Ramos (cell line): ENCODE measurements around the gene SHISA6.
"Not testable (repeated sequence)": the region's sequence is repeated elsewhere in the genome, so short reads cannot be mapped to it uniquely, and the experiment has no call there.

Experiments
- in situ Hi-C: fragments of 300-500 bp; cut with MboI; formaldehyde crosslinking; loops from one replicate; pipeline ENCODE4 v1.14.3; 2022; ENCODE audit warnings: low sequenced_read_pairs; ENCODE audit not compliant: unreplicated experiment

Gene SHISA6

GRCh38 chr17:11300738-11301137 lies 59.7 kb downstream of the SHISA6 start:
- in situ Hi-C loops: no loop called here

GRCh38 chr17:11301874-11302273 lies 60.9 kb downstream of the SHISA6 start:
- in situ Hi-C loops: not testable (repeated sequence)

DNA sequence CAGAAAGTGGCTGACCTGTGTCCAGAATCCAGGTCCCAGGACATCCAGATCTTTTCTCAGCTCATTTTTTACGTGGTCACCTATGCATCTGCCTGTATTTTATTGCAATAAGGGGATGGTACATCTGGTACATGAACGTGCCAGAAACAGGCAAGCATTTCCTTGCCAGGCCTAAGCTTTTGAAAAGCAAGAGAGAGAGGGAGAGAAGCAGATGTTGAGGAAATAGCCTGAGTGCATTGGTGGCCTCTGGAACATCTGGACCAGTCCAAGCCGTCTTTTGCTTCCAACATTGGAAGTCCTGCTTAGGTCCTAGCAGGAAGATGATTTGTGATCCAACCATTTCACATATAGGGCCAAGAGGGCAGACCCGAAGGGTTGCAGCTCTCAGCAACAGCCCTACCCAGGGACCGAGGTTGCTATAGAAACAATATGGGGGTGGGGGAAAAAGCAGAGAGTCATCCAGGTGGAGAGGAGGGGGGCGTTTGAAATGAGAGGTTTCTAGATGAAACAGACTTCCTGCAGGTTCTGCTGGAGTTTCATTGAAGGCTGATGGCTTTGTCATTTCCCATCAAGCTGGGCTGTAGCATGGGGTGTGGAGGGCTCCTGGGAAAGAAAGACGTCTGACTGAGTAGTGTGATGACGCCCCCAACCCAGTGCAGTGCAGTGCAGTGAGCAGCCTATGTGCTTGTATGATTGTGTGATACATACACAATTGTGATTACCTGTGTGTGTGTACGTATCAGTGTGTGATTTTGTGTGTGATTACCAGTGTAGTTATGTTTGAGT lies 61.6 kb downstream of the SHISA6 start:
- in situ Hi-C loops: no loop called here

- in situ Hi-C loops: no loop called here
Measured at GRCh38 chr17:11303773-11304394, 62.9 kb downstream of the SHISA6 start.

- in situ Hi-C loops: no loop called here
Measured at GRCh38 chr17:11304568-11304967, 63.6 kb downstream of the SHISA6 start.

DNA sequence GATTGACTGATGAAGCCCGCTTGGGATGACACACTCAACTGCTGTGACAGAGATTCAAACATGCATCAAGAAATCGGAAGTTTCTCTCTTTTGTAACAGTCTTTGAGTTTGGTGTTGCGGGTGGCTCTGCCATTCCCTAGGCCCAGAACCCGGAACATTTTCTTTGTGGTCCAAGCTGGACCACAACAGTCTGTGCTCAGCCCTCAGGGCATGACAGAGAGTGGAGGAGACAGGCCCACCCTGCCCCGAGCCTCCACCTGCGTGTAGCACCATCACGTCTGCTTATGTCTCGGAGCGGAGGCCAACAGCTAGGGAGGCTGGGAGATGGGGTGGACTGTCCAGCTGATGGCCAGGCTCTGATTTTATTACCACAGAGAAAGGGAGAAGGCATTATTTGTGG lies 64.5 kb downstream of the SHISA6 start:
- in situ Hi-C loops: no loop called here

DNA sequence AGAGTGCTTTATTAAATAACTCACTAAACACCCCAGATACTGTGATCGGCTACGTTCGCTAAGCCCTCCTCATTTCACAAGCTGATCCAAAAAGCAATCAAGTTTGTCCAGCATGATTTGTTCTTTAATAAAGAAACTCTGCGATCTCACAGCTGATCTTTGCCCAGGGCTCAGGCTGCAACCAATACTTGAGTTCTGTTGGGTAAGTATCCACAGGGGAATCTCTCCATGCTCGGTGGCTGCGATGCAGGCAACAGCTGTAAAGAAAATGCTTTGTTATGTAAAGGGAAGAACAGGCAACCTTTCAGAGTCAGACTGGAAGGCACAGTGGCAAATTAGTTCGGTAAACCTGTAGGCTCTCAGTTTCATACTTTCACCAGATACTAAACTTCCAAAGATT lies 67.5 kb downstream of the SHISA6 start:
- in situ Hi-C loops: no loop called here

DNA sequence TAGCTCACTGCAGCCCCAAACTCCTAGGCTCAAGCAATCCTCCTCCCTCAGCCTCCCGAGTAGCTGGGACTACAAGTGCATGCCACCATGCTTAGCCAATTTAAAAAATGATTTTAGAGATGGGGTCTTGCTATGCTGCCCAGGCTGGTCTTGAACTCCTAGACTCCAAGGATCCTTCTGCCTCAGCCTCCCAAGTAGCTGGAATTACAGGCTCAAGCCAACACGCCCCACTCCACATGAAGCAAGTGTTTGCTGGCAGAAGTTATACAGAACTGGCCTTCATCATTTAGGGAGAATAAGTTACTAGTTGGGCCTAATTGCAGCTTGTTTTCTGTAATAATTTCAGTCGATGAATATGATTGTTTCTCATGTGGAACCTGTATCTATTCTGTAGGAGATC lies 68.0 kb downstream of the SHISA6 start:
- in situ Hi-C loops: no loop called here

- in situ Hi-C loops: no loop called here
Measured at GRCh38 chr17:11309850-11310249, 68.8 kb downstream of the SHISA6 start.

- in situ Hi-C loops: not testable (repeated sequence)
Measured at GRCh38 chr17:11316451-11316850, 75.4 kb downstream of the SHISA6 start.

- in situ Hi-C loops: no loop called here
Measured at GRCh38 chr17:11318207-11318606, 77.2 kb downstream of the SHISA6 start.

GRCh38 chr17:11319894-11320293 lies 78.9 kb downstream of the SHISA6 start:
- in situ Hi-C loops: no loop called here

GRCh38 chr17:11324021-11324420 lies 83.0 kb downstream of the SHISA6 start:
- in situ Hi-C loops: no loop called here

DNA sequence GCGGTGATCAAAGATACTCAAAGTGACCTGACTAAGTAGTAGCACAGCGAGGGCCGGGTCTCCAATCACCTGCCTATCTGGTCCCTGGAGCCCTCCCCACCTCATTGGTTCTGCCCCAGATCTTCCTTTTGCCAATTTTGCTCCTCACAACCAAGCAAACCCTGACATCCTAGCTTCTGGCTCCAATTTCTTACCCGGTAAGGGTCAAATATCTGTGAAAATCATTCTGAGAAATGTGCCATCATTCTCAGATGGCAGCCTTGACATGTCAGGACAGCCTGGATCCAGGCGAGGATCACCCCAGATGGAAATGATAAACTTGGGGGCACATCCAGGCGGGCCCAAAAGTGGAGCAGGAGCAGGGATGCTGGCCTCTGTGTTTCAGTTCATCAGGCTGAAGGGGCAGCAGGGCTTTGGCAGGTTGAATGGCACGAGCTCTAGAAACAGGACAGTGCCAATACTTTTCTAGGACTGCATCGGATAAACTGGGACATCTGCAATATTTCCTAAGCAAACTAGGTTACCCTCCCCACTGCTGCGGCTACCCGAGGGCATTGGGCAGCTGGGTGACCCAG lies 83.9 kb downstream of the SHISA6 start:
- in situ Hi-C loops: no loop called here

GRCh38 chr17:11326492-11326891 lies 85.5 kb downstream of the SHISA6 start:
- in situ Hi-C loops: no loop called here

DNA sequence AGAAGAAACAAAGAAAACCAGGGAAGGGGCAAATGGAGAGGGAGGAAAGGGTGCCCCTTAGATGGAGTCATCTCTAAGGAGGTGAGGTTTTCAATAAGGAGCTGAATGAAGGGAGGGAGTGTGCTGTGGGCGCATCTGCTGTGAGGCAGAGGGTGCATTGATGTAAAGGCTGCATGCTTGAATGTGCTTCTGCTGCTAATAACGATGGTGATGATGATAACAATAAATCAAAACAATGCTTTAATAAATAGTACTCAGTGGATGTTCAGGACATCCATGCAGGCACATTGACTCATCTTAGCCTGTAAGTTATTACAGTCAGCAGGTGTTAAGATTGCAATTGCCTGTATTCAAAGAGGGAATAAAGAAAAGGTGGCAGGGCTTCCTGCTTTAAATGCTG lies 87.8 kb downstream of the SHISA6 start:
- in situ Hi-C loops: no loop called here

GRCh38 chr17:11330006-11330405 lies 89.0 kb downstream of the SHISA6 start:
- in situ Hi-C loops: no loop called here

- in situ Hi-C loops: no loop called here
Measured at GRCh38 chr17:11330826-11331225, 89.8 kb downstream of the SHISA6 start.

- in situ Hi-C loops: no loop called here
Measured at GRCh38 chr17:11331547-11332513, 90.8 kb downstream of the SHISA6 start.

- in situ Hi-C loops: no loop called here
Measured at GRCh38 chr17:11332706-11333105, 91.7 kb downstream of the SHISA6 start.
